ENCODE data around the gene FOXF1. TPM values are rescaled to one million over a fixed set of nuclear protein-coding genes. Genes with fewer than 3 reads are reported as not detected.

The FOXF1 gene
- total RNA-seq, 6 donors from 2014 or later = 6.3 to 73.6 (median 24.5) TPM

DNA sequence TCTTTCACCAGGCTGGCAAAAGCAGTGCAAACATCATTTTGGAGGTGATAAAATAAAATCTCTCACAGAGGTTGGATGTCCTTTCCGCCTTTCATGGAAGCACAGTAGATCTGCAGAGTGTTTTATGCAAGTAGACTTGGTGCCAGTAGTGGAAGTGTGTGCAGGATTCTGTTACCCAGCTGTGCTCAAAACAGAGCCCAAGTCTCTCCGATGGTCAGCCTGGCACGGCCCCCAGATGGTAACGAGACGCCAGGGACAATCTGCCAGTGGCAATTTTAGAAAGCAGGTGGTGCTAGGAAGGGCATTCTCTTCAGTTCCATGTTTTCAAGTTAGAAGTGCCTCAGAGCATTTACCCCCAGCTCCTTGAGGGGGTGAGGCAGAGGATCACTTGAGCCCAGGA, 46.2 kb downstream of the FOXF1 start:
- 62 to 69% methylated on average over 4 to 5 of the region's 5 CpGs for WGBS, 2 donors
- Histone ChIP-seq H3K27ac (no peak overlapping the region), H3K27me3 (no peaks in the 10 kb centered on the region)

DNA sequence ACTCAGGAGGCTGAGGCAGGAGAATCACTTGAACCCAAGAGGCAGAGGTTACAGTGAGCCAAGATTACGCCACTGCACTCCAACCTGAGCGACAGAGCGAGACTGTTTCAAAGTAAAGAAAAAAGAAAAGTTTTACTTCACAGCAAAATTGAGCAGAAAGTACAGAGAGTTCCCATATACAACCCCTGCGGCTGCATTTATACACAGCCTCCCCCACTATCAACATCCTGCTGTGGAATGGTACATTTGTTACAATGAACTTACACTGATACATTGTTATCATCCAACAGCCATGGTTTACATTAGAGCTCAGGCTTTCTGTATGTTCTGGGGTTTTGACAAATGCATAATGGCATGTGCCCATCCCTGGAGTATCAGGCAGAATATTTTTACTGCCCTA, 47.3 kb downstream of the FOXF1 start:
- Histone ChIP-seq H3K27me3 (no peaks in the 10 kb centered on the region), H3K4me1 (peaks cover 5 to 21% (median 13%) of the 10 kb centered on the region in 4 donors), H3K27ac (no peak overlapping the region), H3K4me3 (no peak overlapping the region), H3K36me3 (no peaks in the 10 kb centered on the region), H3K9me3 (no peaks in the 10 kb centered on the region)
- DNase-seq = no peak
- TF ChIP-seq EP300 (IDR thresholded peaks at IDR 0.05) (no peak), POLR2A (IDR thresholded peaks at IDR 0.05) (no peak), POLR2AphosphoS5 (IDR thresholded peaks at IDR 0.05) (no peak)
- TF ChIP-seq, protein P1, sequence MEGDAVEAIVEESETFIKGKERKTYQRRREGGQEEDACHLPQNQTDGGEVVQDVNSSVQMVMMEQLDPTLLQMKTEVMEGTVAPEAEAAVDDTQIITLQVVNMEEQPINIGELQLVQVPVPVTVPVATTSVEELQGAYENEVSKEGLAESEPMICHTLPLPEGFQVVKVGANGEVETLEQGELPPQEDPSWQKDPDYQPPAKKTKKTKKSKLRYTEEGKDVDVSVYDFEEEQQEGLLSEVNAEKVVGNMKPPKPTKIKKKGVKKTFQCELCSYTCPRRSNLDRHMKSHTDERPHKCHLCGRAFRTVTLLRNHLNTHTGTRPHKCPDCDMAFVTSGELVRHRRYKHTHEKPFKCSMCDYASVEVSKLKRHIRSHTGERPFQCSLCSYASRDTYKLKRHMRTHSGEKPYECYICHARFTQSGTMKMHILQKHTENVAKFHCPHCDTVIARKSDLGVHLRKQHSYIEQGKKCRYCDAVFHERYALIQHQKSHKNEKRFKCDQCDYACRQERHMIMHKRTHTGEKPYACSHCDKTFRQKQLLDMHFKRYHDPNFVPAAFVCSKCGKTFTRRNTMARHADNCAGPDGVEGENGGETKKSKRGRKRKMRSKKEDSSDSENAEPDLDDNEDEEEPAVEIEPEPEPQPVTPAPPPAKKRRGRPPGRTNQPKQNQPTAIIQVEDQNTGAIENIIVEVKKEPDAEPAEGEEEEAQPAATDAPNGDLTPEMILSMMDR (IDR thresholded peaks at IDR 0.05) = no peak
- ATAC-seq (ENCODE audit: low FRiP score in 2 of 2) = no peak
- WGBS, 2 donors = 75 to 83% methylated on average over 4 of the region's 4 CpGs

More for the DNA sequence above, 46.2 kb downstream of the FOXF1 start:
- DNase-seq (no peak), ATAC-seq (ENCODE audit: low FRiP score in 2 of 2) (no peak)
- Histone ChIP-seq H3K4me1 (peaks cover 5 to 21% (median 13%) of the 10 kb centered on the region in 4 donors), H3K9me3 (no peaks in the 10 kb centered on the region), H3K4me3 (no peak overlapping the region), H3K36me3 (peaks cover 0 to 7% (median 3%) of the 10 kb centered on the region in 4 donors)
- TF ChIP-seq, protein P1 (IDR thresholded peaks at IDR 0.05) = no peak
- TF ChIP-seq EP300 (IDR thresholded peaks at IDR 0.05) = no peak
- TF ChIP-seq POLR2AphosphoS5 (IDR thresholded peaks at IDR 0.05) = no peak
- no peak for TF ChIP-seq POLR2A (IDR thresholded peaks at IDR 0.05)

DNA sequence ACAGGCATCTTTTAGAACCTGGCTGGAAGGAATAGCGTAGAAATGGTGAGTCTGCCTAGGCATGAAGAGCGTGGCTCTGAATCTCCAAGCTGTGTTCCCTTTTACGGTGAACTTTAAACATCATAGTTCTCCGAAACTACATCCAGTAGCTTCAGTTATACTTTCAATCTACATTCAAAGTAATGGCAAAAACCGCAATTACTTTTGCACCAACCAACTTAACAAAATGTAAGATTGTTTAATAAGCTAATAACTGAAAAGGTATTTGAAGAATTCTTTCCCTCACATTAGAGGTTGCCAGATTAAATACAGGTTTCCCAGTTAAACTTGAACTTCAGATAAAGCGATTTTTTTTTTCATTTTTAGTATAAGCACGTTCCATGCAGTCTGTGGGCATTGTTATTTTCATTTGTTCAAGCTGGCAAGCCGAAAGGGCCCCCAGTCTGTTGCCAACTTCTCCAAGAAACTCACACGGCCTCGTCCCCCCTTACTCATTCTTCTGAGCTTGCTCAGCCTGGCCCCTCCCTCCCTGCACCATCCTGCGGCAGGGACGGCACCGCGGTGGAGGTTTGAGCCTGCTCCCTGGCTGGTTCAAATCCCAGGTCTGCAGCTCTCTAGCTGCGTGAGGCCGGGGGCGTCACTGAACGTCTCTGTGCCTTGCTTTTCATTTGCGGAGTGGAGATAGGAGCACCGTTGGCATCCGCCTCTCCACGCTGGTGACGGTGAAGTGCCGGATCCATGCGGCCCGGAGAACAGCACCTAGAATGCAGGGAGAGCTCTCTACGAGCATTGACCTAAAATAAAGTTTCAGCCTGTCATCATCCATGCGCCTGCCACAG, 48.2 kb downstream of the FOXF1 start:
- H3K4me1 ChIP-seq = peaks cover 5 to 21% (median 14%) of the 10 kb centered on the region in 4 donors
- no peak overlapping the region for H3K4me3 ChIP-seq
- H3K9me3 ChIP-seq = no peaks in the 10 kb centered on the region
- H3K27ac ChIP-seq = no peak overlapping the region
- no peak for ATAC-seq (ENCODE audit: low FRiP score in 2 of 2)
- TF ChIP-seq EP300 (IDR thresholded peaks at IDR 0.05) (no peak), POLR2AphosphoS5 (IDR thresholded peaks at IDR 0.05) (no peak), POLR2A (IDR thresholded peaks at IDR 0.05) (no peak)
- TF ChIP-seq, protein P1 (IDR thresholded peaks at IDR 0.05) = no peak
- H3K36me3 ChIP-seq = no peaks in the 10 kb centered on the region
- WGBS, 2 donors = 62 to 68% methylated on average over 28 of the region's 28 CpGs
- no peaks in the 10 kb centered on the region for H3K27me3 ChIP-seq
- peak in 1 of 2 donors; percentile 54 for DNase-seq

DNA sequence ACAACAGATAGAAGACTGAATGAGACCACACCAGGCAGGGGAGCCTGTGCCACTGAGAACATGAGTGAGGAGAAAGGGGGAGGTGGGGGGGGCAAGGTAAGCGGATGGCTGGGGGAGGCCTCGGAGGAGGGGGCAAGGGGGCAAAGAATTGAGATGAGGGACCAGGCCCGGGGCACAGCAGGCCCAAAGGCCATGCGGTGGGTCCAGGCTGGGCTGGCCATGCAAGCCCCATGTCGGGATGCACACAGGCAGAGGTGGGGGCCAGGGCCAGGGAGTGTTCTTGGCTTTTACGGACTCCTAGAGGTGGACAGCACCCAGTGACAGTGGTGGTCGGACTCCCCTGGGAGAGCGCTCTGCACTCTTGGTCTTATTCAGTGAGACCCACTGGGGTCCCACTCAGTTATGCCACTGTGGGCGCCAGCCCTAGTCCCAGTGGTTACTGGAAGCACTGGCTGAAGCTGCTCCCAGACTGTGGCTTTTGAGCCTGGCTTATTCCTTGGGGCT, 49.5 kb downstream of the FOXF1 start:
- TF ChIP-seq POLR2A (IDR thresholded peaks at IDR 0.05) (no peak), POLR2AphosphoS5 (IDR thresholded peaks at IDR 0.05) (no peak), EP300 (IDR thresholded peaks at IDR 0.05) (no peak)
- TF ChIP-seq, protein P1 (IDR thresholded peaks at IDR 0.05) = no peak
- Histone ChIP-seq H3K27ac (no peak overlapping the region), H3K4me1 (peaks cover 9 to 19% (median 13%) of the 10 kb centered on the region in 4 donors), H3K9me3 (no peaks in the 10 kb centered on the region), H3K4me3 (no peak overlapping the region), H3K36me3 (no peaks in the 10 kb centered on the region), H3K27me3 (peaks cover 0 to 10% (median 5%) of the 10 kb centered on the region in 4 donors)
- ATAC-seq (ENCODE audit: low FRiP score in 2 of 2) (no peak), DNase-seq (peak in 1 of 2 donors; percentile 60)
- WGBS, 2 donors = 73 to 89% methylated on average over 5 to 9 of the region's 9 CpGs

Data from upper lobe of left lung (tissue), 6 donors.